H1 (cell line): ENCODE data around the gene WNT7A. TPM values are rescaled to one million over a fixed set of nuclear protein-coding genes. Genes with fewer than 3 reads are reported as not detected.

ENCODE experiments used
- BACH1 ChIP-seq: IDR thresholded peaks from 2 replicates; pipeline ENCODE4 v1.6.1; 2012; ENCODE audit warnings: low read length, improper control_type of control experiment
- HDAC6 ChIP-seq: IDR thresholded peaks from one replicate; pipeline ENCODE4 v1.7.1; 2012; ENCODE audit warnings: low read depth, mild to moderate bottlenecking, inconsistent platforms, low read length, moderate library complexity
- KDM5A ChIP-seq: fragments of 200-600 bp; IDR thresholded peaks from 2 replicates; pipeline ENCODE4 v1.7.1; 2012; ENCODE audit warnings: mild to moderate bottlenecking, low read length, inconsistent platforms, mixed read lengths
- YY1 ChIP-seq: IDR thresholded peaks from 2 replicates; pipeline ENCODE4 v1.6.1; 2011; ENCODE audit warnings: low read depth, mild to moderate bottlenecking, low read length
- polyA plus RNA-seq, 7 experiments: library from polyadenylated mRNA; depleted of rRNA in 3 of 7; stranded (reverse) in 5 of 7; unstranded in 2 of 7; fragments of >200 nt in 5 of 7; fragments of 200-250 nt in 2 of 7; gene quantifications; 1 replicate in 5 of 7; 2 replicates in 1 of 7; 4 replicates in 1 of 7; pipeline versions ENCODE4 v1.2.1 to v1.2.3, GENCODE V29; 2011 to 2013; ENCODE audit warnings: missing spikeins in 2 of 7, mixed read lengths in 2 of 7
- total RNA-seq: library from RNA; stranded (reverse); fragmentation: NEBNext Ultra II Directional; extraction: Animal tissue kit (Norgen Biotek cat#: 25700); gene quantifications from 2 replicates; pipeline ENCODE4 v1.2.1, GENCODE V29; 2021
- TF ChIP-seq, protein P1 (sequence below): fragments of 300-600 bp; sonication (generic); IDR thresholded peaks from 2 replicates; pipeline ENCODE4 v1.7.1; 2012; ENCODE audit warnings: low read length, moderate library complexity, mild to moderate bottlenecking, inconsistent platforms; ENCODE audit not compliant: insufficient replicate concordance
- TF ChIP-seq, protein P2 (sequence below): IDR thresholded peaks from 2 replicates; pipeline ENCODE4 v1.6.1; 2011; ENCODE audit warnings: low read depth, mild to moderate bottlenecking, low read length; ENCODE audit not compliant: insufficient read depth

Gene WNT7A
- total and polyA plus RNA-seq, 2 of the 8 experiments (the other 6 are each of a cell fraction or from before 2014, with no cell fraction given): 0.02 TPM; not detected in 1

DNA sequence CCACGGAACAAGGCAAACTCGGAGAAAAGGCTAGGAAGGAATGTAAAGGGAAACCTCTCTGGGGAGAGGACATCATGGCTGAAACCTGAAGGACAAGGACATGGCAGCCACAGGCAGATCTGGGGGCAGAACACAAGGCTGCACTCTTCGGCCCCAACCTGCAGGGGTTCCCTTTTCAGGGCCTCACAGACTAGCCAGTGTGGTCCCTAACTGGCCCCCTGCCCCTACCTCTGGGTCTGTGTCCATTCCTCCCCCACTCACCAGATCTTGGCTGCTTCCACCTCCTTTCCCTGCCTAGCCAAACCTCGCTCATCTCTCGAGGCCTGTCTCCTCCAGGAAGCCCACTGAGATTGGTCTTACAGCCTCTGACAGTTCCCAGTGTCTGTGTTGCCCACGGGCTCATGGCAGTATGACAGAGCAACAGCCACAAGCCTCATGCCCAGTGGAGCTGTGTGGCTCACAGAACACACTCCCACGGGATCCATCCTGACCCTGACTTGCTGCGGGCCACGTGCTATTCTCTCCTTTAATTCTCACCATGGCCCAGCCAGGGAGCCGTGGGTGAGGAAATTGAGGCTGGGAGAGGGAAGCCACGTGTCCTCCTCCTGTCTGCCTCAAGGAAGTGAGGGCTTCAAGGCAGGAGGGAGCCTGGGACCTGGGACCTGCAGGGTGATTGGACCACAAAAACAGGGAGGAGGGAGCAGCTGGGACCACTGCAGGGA, 26.5 kb downstream of the WNT7A start (continued):
- TF ChIP-seq, protein P1, sequence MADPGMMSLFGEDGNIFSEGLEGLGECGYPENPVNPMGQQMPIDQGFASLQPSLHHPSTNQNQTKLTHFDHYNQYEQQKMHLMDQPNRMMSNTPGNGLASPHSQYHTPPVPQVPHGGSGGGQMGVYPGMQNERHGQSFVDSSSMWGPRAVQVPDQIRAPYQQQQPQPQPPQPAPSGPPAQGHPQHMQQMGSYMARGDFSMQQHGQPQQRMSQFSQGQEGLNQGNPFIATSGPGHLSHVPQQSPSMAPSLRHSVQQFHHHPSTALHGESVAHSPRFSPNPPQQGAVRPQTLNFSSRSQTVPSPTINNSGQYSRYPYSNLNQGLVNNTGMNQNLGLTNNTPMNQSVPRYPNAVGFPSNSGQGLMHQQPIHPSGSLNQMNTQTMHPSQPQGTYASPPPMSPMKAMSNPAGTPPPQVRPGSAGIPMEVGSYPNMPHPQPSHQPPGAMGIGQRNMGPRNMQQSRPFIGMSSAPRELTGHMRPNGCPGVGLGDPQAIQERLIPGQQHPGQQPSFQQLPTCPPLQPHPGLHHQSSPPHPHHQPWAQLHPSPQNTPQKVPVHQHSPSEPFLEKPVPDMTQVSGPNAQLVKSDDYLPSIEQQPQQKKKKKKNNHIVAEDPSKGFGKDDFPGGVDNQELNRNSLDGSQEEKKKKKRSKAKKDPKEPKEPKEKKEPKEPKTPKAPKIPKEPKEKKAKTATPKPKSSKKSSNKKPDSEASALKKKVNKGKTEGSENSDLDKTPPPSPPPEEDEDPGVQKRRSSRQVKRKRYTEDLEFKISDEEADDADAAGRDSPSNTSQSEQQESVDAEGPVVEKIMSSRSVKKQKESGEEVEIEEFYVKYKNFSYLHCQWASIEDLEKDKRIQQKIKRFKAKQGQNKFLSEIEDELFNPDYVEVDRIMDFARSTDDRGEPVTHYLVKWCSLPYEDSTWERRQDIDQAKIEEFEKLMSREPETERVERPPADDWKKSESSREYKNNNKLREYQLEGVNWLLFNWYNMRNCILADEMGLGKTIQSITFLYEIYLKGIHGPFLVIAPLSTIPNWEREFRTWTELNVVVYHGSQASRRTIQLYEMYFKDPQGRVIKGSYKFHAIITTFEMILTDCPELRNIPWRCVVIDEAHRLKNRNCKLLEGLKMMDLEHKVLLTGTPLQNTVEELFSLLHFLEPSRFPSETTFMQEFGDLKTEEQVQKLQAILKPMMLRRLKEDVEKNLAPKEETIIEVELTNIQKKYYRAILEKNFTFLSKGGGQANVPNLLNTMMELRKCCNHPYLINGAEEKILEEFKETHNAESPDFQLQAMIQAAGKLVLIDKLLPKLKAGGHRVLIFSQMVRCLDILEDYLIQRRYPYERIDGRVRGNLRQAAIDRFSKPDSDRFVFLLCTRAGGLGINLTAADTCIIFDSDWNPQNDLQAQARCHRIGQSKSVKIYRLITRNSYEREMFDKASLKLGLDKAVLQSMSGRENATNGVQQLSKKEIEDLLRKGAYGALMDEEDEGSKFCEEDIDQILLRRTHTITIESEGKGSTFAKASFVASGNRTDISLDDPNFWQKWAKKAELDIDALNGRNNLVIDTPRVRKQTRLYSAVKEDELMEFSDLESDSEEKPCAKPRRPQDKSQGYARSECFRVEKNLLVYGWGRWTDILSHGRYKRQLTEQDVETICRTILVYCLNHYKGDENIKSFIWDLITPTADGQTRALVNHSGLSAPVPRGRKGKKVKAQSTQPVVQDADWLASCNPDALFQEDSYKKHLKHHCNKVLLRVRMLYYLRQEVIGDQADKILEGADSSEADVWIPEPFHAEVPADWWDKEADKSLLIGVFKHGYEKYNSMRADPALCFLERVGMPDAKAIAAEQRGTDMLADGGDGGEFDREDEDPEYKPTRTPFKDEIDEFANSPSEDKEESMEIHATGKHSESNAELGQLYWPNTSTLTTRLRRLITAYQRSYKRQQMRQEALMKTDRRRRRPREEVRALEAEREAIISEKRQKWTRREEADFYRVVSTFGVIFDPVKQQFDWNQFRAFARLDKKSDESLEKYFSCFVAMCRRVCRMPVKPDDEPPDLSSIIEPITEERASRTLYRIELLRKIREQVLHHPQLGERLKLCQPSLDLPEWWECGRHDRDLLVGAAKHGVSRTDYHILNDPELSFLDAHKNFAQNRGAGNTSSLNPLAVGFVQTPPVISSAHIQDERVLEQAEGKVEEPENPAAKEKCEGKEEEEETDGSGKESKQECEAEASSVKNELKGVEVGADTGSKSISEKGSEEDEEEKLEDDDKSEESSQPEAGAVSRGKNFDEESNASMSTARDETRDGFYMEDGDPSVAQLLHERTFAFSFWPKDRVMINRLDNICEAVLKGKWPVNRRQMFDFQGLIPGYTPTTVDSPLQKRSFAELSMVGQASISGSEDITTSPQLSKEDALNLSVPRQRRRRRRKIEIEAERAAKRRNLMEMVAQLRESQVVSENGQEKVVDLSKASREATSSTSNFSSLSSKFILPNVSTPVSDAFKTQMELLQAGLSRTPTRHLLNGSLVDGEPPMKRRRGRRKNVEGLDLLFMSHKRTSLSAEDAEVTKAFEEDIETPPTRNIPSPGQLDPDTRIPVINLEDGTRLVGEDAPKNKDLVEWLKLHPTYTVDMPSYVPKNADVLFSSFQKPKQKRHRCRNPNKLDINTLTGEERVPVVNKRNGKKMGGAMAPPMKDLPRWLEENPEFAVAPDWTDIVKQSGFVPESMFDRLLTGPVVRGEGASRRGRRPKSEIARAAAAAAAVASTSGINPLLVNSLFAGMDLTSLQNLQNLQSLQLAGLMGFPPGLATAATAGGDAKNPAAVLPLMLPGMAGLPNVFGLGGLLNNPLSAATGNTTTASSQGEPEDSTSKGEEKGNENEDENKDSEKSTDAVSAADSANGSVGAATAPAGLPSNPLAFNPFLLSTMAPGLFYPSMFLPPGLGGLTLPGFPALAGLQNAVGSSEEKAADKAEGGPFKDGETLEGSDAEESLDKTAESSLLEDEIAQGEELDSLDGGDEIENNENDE: no peak
- TF ChIP-seq, protein P2, sequence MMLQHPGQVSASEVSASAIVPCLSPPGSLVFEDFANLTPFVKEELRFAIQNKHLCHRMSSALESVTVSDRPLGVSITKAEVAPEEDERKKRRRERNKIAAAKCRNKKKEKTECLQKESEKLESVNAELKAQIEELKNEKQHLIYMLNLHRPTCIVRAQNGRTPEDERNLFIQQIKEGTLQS: no peak
- no peak for TF ChIP-seq HDAC6
- TF ChIP-seq BACH1: no peak
- no peak for TF ChIP-seq YY1
- TF ChIP-seq KDM5A: no peak
